ENCODE results near the gene SEC14L1.

SEC14L1 gene

DNA sequence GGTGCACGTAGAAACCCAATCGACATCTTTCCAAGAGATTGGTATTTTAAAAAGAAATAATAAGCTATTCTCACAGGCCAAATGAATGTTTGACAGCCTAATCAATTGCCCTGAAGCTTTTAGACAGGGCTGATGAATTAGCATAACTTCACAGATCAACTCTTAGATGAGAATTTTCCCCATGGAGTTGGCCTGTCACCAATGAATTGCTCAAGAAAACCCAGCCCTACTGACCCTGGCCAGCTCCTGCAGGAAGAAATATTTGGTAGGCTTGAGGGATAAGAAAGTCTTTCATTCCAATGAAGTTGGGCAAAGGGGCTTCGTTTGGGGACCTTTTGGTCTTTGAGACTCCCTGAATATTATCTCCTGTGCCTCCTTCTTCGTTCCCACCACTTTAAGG, 23.4 kb upstream of the SEC14L1 start (continued):
- TF ChIP-seq, protein P1, sequence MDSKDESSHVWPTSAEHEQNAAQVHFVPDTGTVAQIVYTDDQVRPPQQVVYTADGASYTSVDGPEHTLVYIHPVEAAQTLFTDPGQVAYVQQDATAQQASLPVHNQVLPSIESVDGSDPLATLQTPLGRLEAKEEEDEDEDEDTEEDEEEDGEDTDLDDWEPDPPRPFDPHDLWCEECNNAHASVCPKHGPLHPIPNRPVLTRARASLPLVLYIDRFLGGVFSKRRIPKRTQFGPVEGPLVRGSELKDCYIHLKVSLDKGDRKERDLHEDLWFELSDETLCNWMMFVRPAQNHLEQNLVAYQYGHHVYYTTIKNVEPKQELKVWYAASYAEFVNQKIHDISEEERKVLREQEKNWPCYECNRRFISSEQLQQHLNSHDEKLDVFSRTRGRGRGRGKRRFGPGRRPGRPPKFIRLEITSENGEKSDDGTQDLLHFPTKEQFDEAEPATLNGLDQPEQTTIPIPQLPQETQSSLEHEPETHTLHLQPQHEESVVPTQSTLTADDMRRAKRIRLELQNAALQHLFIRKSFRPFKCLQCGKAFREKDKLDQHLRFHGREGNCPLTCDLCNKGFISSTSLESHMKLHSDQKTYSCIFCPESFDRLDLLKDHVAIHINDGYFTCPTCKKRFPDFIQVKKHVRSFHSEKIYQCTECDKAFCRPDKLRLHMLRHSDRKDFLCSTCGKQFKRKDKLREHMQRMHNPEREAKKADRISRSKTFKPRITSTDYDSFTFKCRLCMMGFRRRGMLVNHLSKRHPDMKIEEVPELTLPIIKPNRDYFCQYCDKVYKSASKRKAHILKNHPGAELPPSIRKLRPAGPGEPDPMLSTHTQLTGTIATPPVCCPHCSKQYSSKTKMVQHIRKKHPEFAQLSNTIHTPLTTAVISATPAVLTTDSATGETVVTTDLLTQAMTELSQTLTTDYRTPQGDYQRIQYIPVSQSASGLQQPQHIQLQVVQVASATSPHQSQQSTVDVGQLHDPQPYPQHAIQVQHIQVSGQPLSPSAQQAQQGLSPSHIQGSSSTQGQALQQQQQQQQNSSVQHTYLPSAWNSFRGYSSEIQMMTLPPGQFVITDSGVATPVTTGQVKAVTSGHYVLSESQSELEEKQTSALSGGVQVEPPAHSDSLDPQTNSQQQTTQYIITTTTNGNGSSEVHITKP (tag by site-specific recombination; IDR thresholded peaks at IDR 0.05) = no peak
- TF ChIP-seq ZNF114 (tag by site-specific recombination; IDR thresholded peaks at IDR 0.05) (no peak), ZNF561 (tag by site-specific recombination; IDR thresholded peaks at IDR 0.05; ENCODE audit: borderline replicate concordance) (no peak), TRIM28 (IDR thresholded peaks at IDR 0.05; ENCODE audit: borderline replicate concordance, low read length) (no peak)
- TF ChIP-seq, protein P2, sequence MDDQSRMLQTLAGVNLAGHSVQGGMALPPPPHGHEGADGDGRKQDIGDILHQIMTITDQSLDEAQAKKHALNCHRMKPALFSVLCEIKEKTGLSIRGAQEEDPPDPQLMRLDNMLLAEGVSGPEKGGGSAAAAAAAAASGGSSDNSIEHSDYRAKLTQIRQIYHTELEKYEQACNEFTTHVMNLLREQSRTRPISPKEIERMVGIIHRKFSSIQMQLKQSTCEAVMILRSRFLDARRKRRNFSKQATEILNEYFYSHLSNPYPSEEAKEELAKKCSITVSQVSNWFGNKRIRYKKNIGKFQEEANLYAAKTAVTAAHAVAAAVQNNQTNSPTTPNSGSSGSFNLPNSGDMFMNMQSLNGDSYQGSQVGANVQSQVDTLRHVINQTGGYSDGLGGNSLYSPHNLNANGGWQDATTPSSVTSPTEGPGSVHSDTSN (CRISPR knock-in tag; IDR thresholded peaks at IDR 0.05) = no peak

DNA sequence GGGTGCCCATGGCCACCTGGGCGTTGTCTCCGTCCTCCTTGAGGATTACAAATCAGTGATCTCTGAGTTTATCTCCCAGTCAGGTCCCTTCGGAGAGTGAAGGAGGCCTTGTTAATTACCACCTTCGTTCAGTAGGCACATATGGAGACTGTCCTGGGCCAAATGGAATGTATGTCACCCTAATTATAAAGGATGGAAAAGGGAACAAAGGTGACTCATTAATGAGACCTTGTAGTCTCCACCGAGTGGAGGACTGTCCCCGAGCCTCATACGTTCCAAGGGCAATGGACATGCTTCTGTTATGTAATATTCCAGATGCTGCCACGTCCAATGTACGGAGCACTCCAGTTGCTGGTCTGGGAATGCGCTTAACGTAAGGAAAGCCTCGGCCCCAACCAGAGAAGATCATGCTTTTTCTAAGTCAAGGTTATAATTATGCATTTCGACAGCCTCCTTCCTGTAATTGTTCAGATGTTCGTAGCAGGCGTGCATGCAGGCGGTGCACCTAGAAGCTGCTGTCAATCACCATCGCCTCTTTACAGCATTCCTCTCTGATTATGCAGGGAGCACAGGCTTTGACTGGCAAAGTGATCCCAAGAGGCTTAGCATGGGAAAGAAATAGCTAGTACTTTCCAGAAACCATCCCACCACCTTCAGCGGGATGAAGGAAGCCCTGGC, 22.4 kb upstream of the SEC14L1 start:
- H3K27ac ChIP-seq (ENCODE audit: extremely low read depth, low read depth, low read length) = no peak overlapping the region
- POLR2A ChIA-PET = interaction anchor here (0.6 to 1.4 kb wide), 2 partner anchors 22 to 23 kb away, joined by 3 to 4 read pairs; partner anchors contain the start of gene SEC14L1
- no peaks in the 10 kb centered on the region for H3K9me3 ChIP-seq (ENCODE audit: control insufficient read depth, insufficient read depth, low read depth, low read length)
- TF ChIP-seq SP7 (tag by site-specific recombination; IDR thresholded peaks at IDR 0.05) = peak; percentile 93
- TF ChIP-seq, protein P3, sequence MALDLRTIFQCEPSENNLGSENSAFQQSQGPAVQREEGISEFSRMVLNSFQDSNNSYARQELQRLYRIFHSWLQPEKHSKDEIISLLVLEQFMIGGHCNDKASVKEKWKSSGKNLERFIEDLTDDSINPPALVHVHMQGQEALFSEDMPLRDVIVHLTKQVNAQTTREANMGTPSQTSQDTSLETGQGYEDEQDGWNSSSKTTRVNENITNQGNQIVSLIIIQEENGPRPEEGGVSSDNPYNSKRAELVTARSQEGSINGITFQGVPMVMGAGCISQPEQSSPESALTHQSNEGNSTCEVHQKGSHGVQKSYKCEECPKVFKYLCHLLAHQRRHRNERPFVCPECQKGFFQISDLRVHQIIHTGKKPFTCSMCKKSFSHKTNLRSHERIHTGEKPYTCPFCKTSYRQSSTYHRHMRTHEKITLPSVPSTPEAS (tag by site-specific recombination; IDR thresholded peaks at IDR 0.05) = no peak
- H3K4me1 ChIP-seq (ENCODE audit: control insufficient read depth, insufficient read depth, low read length) = no peaks in the 10 kb centered on the region
- no peaks in the 10 kb centered on the region for H3K36me3 ChIP-seq (ENCODE audit: control insufficient read depth in 2 of 2, insufficient read depth in 1 of 2, low read length in 2 of 2)
- CTCF ChIA-PET = interaction anchor here (1.1 kb wide), 1 partner anchor 32 kb away, joined by 4 read pairs; no protein-coding TSS in a partner anchor
- H3K4me3 ChIP-seq (ENCODE audit: low read depth, low read length) = no peak overlapping the region

DNA sequence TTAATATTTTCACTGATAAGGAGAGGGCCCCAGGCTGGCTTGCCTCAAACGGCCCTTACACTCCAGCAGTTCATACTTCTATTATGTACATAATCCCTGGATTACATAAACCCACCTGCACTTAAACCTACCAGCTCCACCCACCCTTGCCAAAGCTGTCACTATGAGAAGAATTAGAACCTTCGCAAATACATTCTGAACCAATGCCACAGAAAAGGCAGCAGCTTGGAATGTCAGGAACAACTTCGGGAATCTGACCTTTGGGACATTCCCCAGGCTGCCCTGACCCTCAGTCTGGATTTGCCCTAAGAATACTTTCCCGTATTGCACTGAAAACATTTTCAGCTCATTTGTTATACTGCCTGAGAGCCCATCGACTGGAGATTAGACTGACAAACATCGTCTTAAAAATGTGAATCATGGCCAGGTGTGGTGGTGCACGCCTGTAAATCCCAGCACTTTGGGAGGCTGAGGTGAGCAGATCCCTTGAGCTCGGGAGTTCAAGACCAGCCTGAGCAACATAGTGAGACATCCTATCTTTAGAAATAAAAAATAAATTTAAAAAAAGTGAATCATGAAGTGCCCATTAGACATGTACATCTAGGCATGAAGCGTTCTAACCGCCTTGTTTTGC, 21.0 kb upstream of the SEC14L1 start:
- TF ChIP-seq ZNF549 (tag by site-specific recombination; IDR thresholded peaks at IDR 0.05) = no peak
- TF ChIP-seq EGR2 (tag by site-specific recombination; IDR thresholded peaks at IDR 0.05; ENCODE audit: low read depth) = 0 out of 2 replicates have a peak, but pooled peaks have one; percentile 40
- TF ChIP-seq IKZF3 (tag by site-specific recombination; IDR thresholded peaks at IDR 0.05) = 0 out of 2 replicates have a peak, but pooled peaks have one; percentile 23
- ChIA-PET CTCF (no interaction called here), POLR2A (interaction anchor here (0.6 to 1.1 kb wide), 2 partner anchors 11 to 24 kb away, joined by 3 read pairs; no protein-coding TSS in a partner anchor)
- H3K4me3 ChIP-seq (ENCODE audit: low read depth, low read length) = no peak overlapping the region
- H3K36me3 ChIP-seq (ENCODE audit: control insufficient read depth in 2 of 2, insufficient read depth in 1 of 2, low read length in 2 of 2) = no peaks in the 10 kb centered on the region
- H3K4me1 ChIP-seq (ENCODE audit: control insufficient read depth, insufficient read depth, low read length) = no peaks in the 10 kb centered on the region; the same call in 1 of the 2 replicates
- H3K27ac ChIP-seq (ENCODE audit: extremely low read depth, low read depth, low read length) = no peak overlapping the region
- no peaks in the 10 kb centered on the region for H3K9me3 ChIP-seq (ENCODE audit: control insufficient read depth, insufficient read depth, low read depth, low read length)

DNA sequence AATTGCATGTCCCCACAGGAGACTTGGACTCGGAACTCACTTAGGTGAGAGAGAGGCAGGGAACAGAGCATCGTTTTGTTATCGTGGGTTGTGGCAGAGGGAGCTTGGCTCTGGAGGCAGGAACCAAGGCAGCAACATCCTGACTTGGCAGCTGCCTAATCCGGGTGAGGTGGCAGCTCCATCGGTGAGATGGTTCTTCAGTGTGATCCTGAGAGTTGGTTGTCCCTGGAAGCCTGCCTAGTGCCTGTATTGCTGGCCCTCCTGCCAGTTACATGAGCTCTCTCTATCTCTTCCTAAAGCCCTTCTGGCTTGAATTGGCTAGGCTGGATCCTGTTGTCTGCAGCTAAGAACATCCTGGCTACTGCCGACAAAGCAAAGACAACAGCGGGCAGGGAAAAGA, 19.9 kb upstream of the SEC14L1 start:
- Histone ChIP-seq H3K36me3 (ENCODE audit: control insufficient read depth in 2 of 2, insufficient read depth in 1 of 2, low read length in 2 of 2) (no peaks in the 10 kb centered on the region), H3K4me3 (ENCODE audit: low read depth, low read length) (no peak overlapping the region), H3K9me3 (ENCODE audit: control insufficient read depth, insufficient read depth, low read depth, low read length) (no peaks in the 10 kb centered on the region), H3K27ac (ENCODE audit: extremely low read depth, low read depth, low read length) (no peak overlapping the region), H3K4me1 (ENCODE audit: control insufficient read depth, insufficient read depth, low read length) (no peaks in the 10 kb centered on the region; the same call in 1 of the 2 replicates)
- ChIA-PET CTCF (no interaction called here), POLR2A (interaction anchor here (0.6 to 1.9 kb wide), 4 partner anchors 9 to 32 kb away, joined by 3 to 6 read pairs (median 6); no protein-coding TSS in a partner anchor)
- TF ChIP-seq KLF7 (tag by site-specific recombination; IDR thresholded peaks at IDR 0.05; ENCODE audit: borderline replicate concordance) (no peak), ZNF530 (tag by site-specific recombination; IDR thresholded peaks at IDR 0.05; ENCODE audit: low read depth) (no peak), ZIC2 (tag by site-specific recombination; IDR thresholded peaks at IDR 0.05) (no peak), ZNF423 (tag by site-specific recombination; IDR thresholded peaks at IDR 0.05) (no peak), ZFP41 (tag by site-specific recombination; IDR thresholded peaks at IDR 0.05; ENCODE audit: borderline replicate concordance) (no peak), ZBTB48 (tag by site-specific recombination; IDR thresholded peaks at IDR 0.05) (no peak), ZNF785 (tag by site-specific recombination; IDR thresholded peaks at IDR 0.05) (no peak)
- TF ChIP-seq, protein P4, sequence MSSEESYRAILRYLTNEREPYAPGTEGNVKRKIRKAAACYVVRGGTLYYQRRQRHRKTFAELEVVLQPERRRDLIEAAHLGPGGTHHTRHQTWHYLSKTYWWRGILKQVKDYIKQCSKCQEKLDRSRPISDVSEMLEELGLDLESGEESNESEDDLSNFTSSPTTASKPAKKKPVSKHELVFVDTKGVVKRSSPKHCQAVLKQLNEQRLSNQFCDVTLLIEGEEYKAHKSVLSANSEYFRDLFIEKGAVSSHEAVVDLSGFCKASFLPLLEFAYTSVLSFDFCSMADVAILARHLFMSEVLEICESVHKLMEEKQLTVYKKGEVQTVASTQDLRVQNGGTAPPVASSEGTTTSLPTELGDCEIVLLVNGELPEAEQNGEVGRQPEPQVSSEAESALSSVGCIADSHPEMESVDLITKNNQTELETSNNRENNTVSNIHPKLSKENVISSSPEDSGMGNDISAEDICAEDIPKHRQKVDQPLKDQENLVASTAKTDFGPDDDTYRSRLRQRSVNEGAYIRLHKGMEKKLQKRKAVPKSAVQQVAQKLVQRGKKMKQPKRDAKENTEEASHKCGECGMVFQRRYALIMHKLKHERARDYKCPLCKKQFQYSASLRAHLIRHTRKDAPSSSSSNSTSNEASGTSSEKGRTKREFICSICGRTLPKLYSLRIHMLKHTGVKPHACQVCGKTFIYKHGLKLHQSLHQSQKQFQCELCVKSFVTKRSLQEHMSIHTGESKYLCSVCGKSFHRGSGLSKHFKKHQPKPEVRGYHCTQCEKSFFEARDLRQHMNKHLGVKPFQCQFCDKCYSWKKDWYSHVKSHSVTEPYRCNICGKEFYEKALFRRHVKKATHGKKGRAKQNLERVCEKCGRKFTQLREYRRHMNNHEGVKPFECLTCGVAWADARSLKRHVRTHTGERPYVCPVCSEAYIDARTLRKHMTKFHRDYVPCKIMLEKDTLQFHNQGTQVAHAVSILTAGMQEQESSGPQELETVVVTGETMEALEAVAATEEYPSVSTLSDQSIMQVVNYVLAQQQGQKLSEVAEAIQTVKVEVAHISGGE (tag by site-specific recombination; conservative IDR thresholded peaks at IDR 0.05; ENCODE audit: low read depth) = no peak
